GM19035 (cell line): Measurements from ENCODE around the gene IL11RA.

Experiments used
- ATAC-seq: cut with Tn5 transposase; IDR thresholded peaks from one replicate; pipeline ENCODE4 v1.9.1; 2021; ENCODE audit not compliant: unreplicated experiment

Gene IL11RA

GRCh38 chr9:34651876-34652601 lies at the start of gene IL11RA:
Gene IL11RA (plus strand): TSS chr9:34652185. CDS start chr9:34655218, 3,033 bp downstream.
- ATAC-seq, result no peak

- peak; percentile 70 for ATAC-seq
Measured at GRCh38 chr9:34603610-34604231, 48.3 kb upstream of the IL11RA start.

- no peak for ATAC-seq
Measured at GRCh38 chr9:34606190-34606589, 45.8 kb upstream of the IL11RA start.

GRCh38 chr9:34606905-34607304 lies 45.1 kb upstream of the IL11RA start:
- ATAC-seq, result no peak

GRCh38 chr9:34607331-34607730 lies 44.7 kb upstream of the IL11RA start:
- ATAC-seq, result no peak

GRCh38 chr9:34610434-34611206 lies 41.4 kb upstream of the IL11RA start:
- no peak for ATAC-seq

- peak; percentile 2 for ATAC-seq
Measured at GRCh38 chr9:34611251-34611810, 40.7 kb upstream of the IL11RA start.

- ATAC-seq, result peak; percentile 90
Measured at GRCh38 chr9:34611811-34612787, 39.9 kb upstream of the IL11RA start, which contains the start of gene RPP25L. Gene RPP25L (minus strand): TSS chr9:34612097. CDS start chr9:34611296, 801 bp downstream.

GRCh38 chr9:34612788-34613390 lies 39.1 kb upstream of the IL11RA start:
- peak; percentile 45 for ATAC-seq

- ATAC-seq, result no peak
Measured at GRCh38 chr9:34615132-34615531, 36.9 kb upstream of the IL11RA start.

- ATAC-seq, result peak; percentile 99
Measured at GRCh38 chr9:34620061-34620994, 31.7 kb upstream of the IL11RA start, which contains the start of gene DCTN3. Gene DCTN3 (minus strand): TSS chr9:34620495. CDS start chr9:34620464, 31 bp downstream.

- ATAC-seq, result no peak
Measured at GRCh38 chr9:34623374-34624235, 28.4 kb upstream of the IL11RA start.

- no peak for ATAC-seq
Measured at GRCh38 chr9:34624475-34625185, 27.4 kb upstream of the IL11RA start.

GRCh38 chr9:34625186-34625486 lies 26.8 kb upstream of the IL11RA start:
- no peak for ATAC-seq

- ATAC-seq, result no peak
Measured at GRCh38 chr9:34627716-34628655, 24.0 kb upstream of the IL11RA start.
